ENCODE measurements around the gene DLG5.

GRCh38 chr10:77809336-77809735 lies 117.2 kb downstream of the DLG5 start:
- no peak for TF ChIP-seq TP53 (CRISPR knock-in tag; IDR thresholded peaks at IDR 0.05)
- TF ChIP-seq CBX8 (IDR thresholded peaks at IDR 0.05), result no peak
- TF ChIP-seq JUN (IDR thresholded peaks at IDR 0.05), result no peak
- TF ChIP-seq CTCF (IDR thresholded peaks at IDR 0.05), result no peak
- TF ChIP-seq RAD21 (conservative IDR thresholded peaks at IDR 0.05 in 1 of 2, IDR thresholded peaks at IDR 0.05 in 1 of 2), result no peak
- TF ChIP-seq EP300 (IDR thresholded peaks at IDR 0.05), result no peak

Measured in A549 (cell line).